H1 (cell line): ENCODE results near the gene SH3BP5. TPM values are rescaled to one million over a fixed set of nuclear protein-coding genes. Genes with fewer than 3 reads are reported as not detected.

Source experiments
- CTCF ChIA-PET: fragments of 300-600 bp; sonication (Branson Sonifier 250); formaldehyde crosslinking; loops from one replicate; lab custom pipeline; 2021; ENCODE audit not compliant: partially characterized antibody; lab: Charles Lee
- POLR2A ChIA-PET: fragments of 300-600 bp; sonication (Branson Sonifier 250); formaldehyde crosslinking; loops from one replicate; lab custom pipeline; 2021; ENCODE audit warnings: inconsistent platforms; ENCODE audit not compliant: partially characterized antibody; lab: Charles Lee
- DNase-seq, 2 experiments: peaks; one replicate each; pipeline versions ENCODE4 v3.0.0 to v3.0.0-alpha.2; 2010 to 2022; ENCODE audit warnings: low spot score in 2 of 2, low read depth in 1 of 2, mixed read lengths in 1 of 2
- FAIRE-seq: peaks from 2 replicates; lab custom pipeline; 2011; peaks lifted over from hg19 to GRCh38; lab: Jason Lieb, UNC
- H2AFZ ChIP-seq: 2 replicates; pipeline ENCODE4 v1.8.1; 2012; ENCODE audit warnings: low read length, inconsistent platforms
- H2AK5ac ChIP-seq: 2 replicates; pipeline ENCODE4 v1.6.1; 2013; ENCODE audit warnings: low read depth, low read length
- H2BK120ac ChIP-seq: replicated peaks from 2 replicates; pipeline ENCODE3; 2013; ENCODE audit warnings: low read depth, low read length, inconsistent platforms
- H2BK12ac ChIP-seq: 2 replicates; pipeline ENCODE4 v1.6.1; 2013; ENCODE audit warnings: low read depth, low read length
- H2BK15ac ChIP-seq: 2 replicates; pipeline ENCODE4 v1.6.1; 2013; ENCODE audit warnings: low read length
- H2BK20ac ChIP-seq: 2 replicates; pipeline ENCODE4 v1.6.1; 2013; ENCODE audit warnings: low read length
- H2BK5ac ChIP-seq: 2 replicates; pipeline ENCODE4 v1.6.1; 2013; ENCODE audit warnings: low read depth, low read length
- H3K14ac ChIP-seq: 2 replicates; pipeline ENCODE4 v1.6.1; 2013; ENCODE audit warnings: inconsistent platforms; ENCODE audit not compliant: insufficient read length
- H3K18ac ChIP-seq: 2 replicates; pipeline ENCODE4 v1.6.1; 2013; ENCODE audit warnings: low read length; ENCODE audit errors: extremely low read depth
- H3K23ac ChIP-seq: 2 replicates; pipeline ENCODE4 v1.6.1; 2013; ENCODE audit warnings: inconsistent platforms; ENCODE audit not compliant: insufficient read length
- H3K23me2 ChIP-seq: 2 replicates; pipeline ENCODE4 v1.6.1; 2013; ENCODE audit warnings: low read depth, low read length
- H3K27ac ChIP-seq: 2 replicates; pipeline ENCODE4 v1.6.1; 2011; ENCODE audit warnings: low read depth, low read length, inconsistent platforms
- H3K27me3 ChIP-seq, 4 experiments: replicated peaks in 1 of 4; 1 replicate in 1 of 4; 2 replicates in 3 of 4; pipeline versions ENCODE4 v1.6.1 to v1.8.1; 2011 to 2013; ENCODE audit warnings: low read length in 3 of 4, mild to moderate bottlenecking in 3 of 4, inconsistent platforms in 2 of 4, mixed read lengths in 2 of 4, moderate library complexity in 1 of 4; ENCODE audit not compliant: control insufficient read depth in 3 of 4, insufficient read depth in 3 of 4; ENCODE audit errors: extremely low read depth in 1 of 4
- H3K36me3 ChIP-seq, 4 experiments: 2 replicates each; pipeline versions ENCODE4 v1.6.1 to v1.8.1; 2011 to 2013; ENCODE audit warnings: mild to moderate bottlenecking in 4 of 4, low read length in 3 of 4, moderate library complexity in 2 of 4, control low read depth in 1 of 4, inconsistent platforms in 1 of 4; ENCODE audit not compliant: insufficient read depth in 4 of 4, control insufficient read depth in 2 of 4
- H3K4ac ChIP-seq: replicated peaks from 2 replicates; pipeline ENCODE3; 2013; ENCODE audit warnings: low read length, low read depth, mixed read lengths, inconsistent platforms; ENCODE audit not compliant: insufficient read length
- H3K4me1 ChIP-seq, 4 experiments: replicated peaks in 1 of 4; 1 replicate in 1 of 4; 2 replicates in 3 of 4; pipeline versions ENCODE4 v1.6.1 to v1.8.1; 2011 to 2013; ENCODE audit warnings: low read length in 3 of 4, inconsistent platforms in 2 of 4, mixed read lengths in 1 of 4; ENCODE audit not compliant: insufficient read depth in 4 of 4, control insufficient read depth in 3 of 4
- H3K4me2 ChIP-seq, 2 experiments: 2 replicates each; pipeline versions ENCODE4 v1.6.1 to v1.8.1; 2011 to 2013; ENCODE audit warnings: low read depth in 2 of 2, low read length in 2 of 2, control low read depth in 1 of 2, inconsistent platforms in 1 of 2, mild to moderate bottlenecking in 1 of 2; ENCODE audit not compliant: insufficient read depth in 1 of 2
- H3K4me3 ChIP-seq, 4 experiments: fragments of 200-600, 300-600 bp in 1 of 4; sonication (generic), shearing (Covaris generic), sonication (Bioruptor Twin) in 1 of 4; 2 replicates each; pipeline versions ENCODE4 v1.5.1 to v1.8.1; 2011 to 2016; ENCODE audit warnings: low read length in 4 of 4, low read depth in 3 of 4, control low read depth in 2 of 4, inconsistent platforms in 2 of 4, mild to moderate bottlenecking in 2 of 4, mixed read lengths in 1 of 4, moderate library complexity in 1 of 4; ENCODE audit not compliant: insufficient read depth in 2 of 4; ENCODE audit errors: extremely low read depth in 1 of 4
- H3K56ac ChIP-seq: replicated peaks from 2 replicates; pipeline ENCODE3; 2013; ENCODE audit warnings: low read depth, mild to moderate bottlenecking, mixed read lengths, low read length, inconsistent platforms; ENCODE audit not compliant: insufficient read length
- H3K79me1 ChIP-seq: 2 replicates; pipeline ENCODE4 v1.6.1; 2013; ENCODE audit warnings: low read depth, low read length, control low read depth
- H3K79me2 ChIP-seq, 2 experiments: 2 replicates each; pipeline versions ENCODE4 v1.6.1 to v1.8.1; 2012 to 2013; ENCODE audit warnings: low read length in 2 of 2, mild to moderate bottlenecking in 2 of 2, inconsistent platforms in 1 of 2; ENCODE audit not compliant: insufficient read depth in 2 of 2, control insufficient read depth in 1 of 2
- H3K9ac ChIP-seq, 4 experiments: replicated peaks in 1 of 4; 1 replicate in 1 of 4; 2 replicates in 3 of 4; pipeline versions ENCODE4 v1.6.1 to v1.8.1; 2011 to 2013; ENCODE audit warnings: low read depth in 3 of 4, low read length in 3 of 4, control low read depth in 2 of 4, mild to moderate bottlenecking in 2 of 4, moderate library complexity in 2 of 4, inconsistent platforms in 1 of 4; ENCODE audit errors: extremely low read depth in 1 of 4
- H3K9me3 ChIP-seq, 2 experiments: 2 replicates each; pipeline versions ENCODE4 v1.6.1 to v1.8.1; 2012 to 2013; ENCODE audit warnings: mild to moderate bottlenecking in 2 of 2, moderate library complexity in 2 of 2, control low read depth in 1 of 2, inconsistent platforms in 1 of 2, low read depth in 1 of 2, low read length in 1 of 2, mixed read lengths in 1 of 2; ENCODE audit not compliant: insufficient read depth in 2 of 2
- H4K20me1 ChIP-seq, 2 experiments: replicated peaks in 1 of 2; 2 replicates each; pipeline versions ENCODE3 to v1.8.1; 2011 to 2013; ENCODE audit warnings: inconsistent platforms in 2 of 2, low read length in 2 of 2, mild to moderate bottlenecking in 1 of 2; ENCODE audit not compliant: insufficient read depth in 2 of 2, control insufficient read depth in 1 of 2
- H4K5ac ChIP-seq: 2 replicates; pipeline ENCODE4 v1.6.1; 2013; ENCODE audit warnings: low read length, low read depth, mixed read lengths, inconsistent platforms; ENCODE audit not compliant: insufficient read length
- H4K8ac ChIP-seq: 2 replicates; pipeline ENCODE4 v1.8.0; 2013; ENCODE audit warnings: mild to moderate bottlenecking, moderate library complexity, low read length, inconsistent platforms; ENCODE audit not compliant: insufficient read depth; ENCODE audit errors: extremely low read depth
- H4K91ac ChIP-seq: replicated peaks from 2 replicates; pipeline ENCODE3; 2013; ENCODE audit warnings: low read length, mixed read lengths, inconsistent platforms; ENCODE audit not compliant: insufficient read length
- CBX5 ChIP-seq: fragments of 300-800, 300-1000 bp; sonication (generic); IDR thresholded peaks from 2 replicates; pipeline ENCODE4 v1.7.1; 2016; ENCODE audit warnings: antibody characterized with exemption, low read length, low read depth
- SIN3A ChIP-seq, 2 experiments: IDR thresholded peaks in 1 of 2; conservative IDR thresholded peaks in 1 of 2; 2 replicates each; pipeline ENCODE4 v1.6.1; 2011 to 2012; ENCODE audit warnings: low read length in 2 of 2, improper control_type of control experiment in 1 of 2, low read depth in 1 of 2, mild to moderate bottlenecking in 1 of 2
- SP1 ChIP-seq: IDR thresholded peaks from 2 replicates; pipeline ENCODE4 v1.6.1; 2011; ENCODE audit warnings: low read depth, low read length
- SUZ12 ChIP-seq: fragments of 200-600 bp; sonication (generic); IDR thresholded peaks from 2 replicates; pipeline ENCODE4 v1.6.1; 2012; ENCODE audit warnings: mild to moderate bottlenecking, inconsistent platforms, low read length, moderate library complexity, mixed read lengths
- WGBS, 2 experiments: shearing (Covaris generic) in 1 of 2; methylation state at CpG; one replicate each; pipeline versions ENCODE4 v1.1.6 to v1.1.7; 2013 to 2015; ENCODE audit warnings: low lambda C conversion rate in 2 of 2, mixed read lengths in 2 of 2, inconsistent platforms in 1 of 2, low coverage in 1 of 2, missing lambda C conversion rate in 1 of 2; ENCODE audit not compliant: insufficient replicate concordance in 2 of 2, insufficient coverage in 1 of 2, insufficient read length in 1 of 2; ENCODE audit errors: extremely low coverage in 1 of 2, missing lambda C conversion rate in 1 of 2; 5-methylcytosine and 5-hydroxymethylcytosine counted together
- polyA plus RNA-seq, 7 experiments: library from polyadenylated mRNA; depleted of rRNA in 3 of 7; stranded (reverse) in 5 of 7; unstranded in 2 of 7; fragments of >200 nt in 5 of 7; fragments of 200-250 nt in 2 of 7; gene quantifications; 1 replicate in 5 of 7; 2 replicates in 1 of 7; 4 replicates in 1 of 7; pipeline versions ENCODE4 v1.2.1 to v1.2.3, GENCODE V29; 2011 to 2013; ENCODE audit warnings: missing spikeins in 2 of 7, mixed read lengths in 2 of 7
- total RNA-seq: library from RNA; stranded (reverse); fragmentation: NEBNext Ultra II Directional; extraction: Animal tissue kit (Norgen Biotek cat#: 25700); gene quantifications from 2 replicates; pipeline ENCODE4 v1.2.1, GENCODE V29; 2021

The SH3BP5 gene
- total and polyA plus RNA-seq, 2 of the 8 experiments (the other 6 are each of a cell fraction or from before 2014, with no cell fraction given), result 7.1 to 9.7 TPM

DNA sequence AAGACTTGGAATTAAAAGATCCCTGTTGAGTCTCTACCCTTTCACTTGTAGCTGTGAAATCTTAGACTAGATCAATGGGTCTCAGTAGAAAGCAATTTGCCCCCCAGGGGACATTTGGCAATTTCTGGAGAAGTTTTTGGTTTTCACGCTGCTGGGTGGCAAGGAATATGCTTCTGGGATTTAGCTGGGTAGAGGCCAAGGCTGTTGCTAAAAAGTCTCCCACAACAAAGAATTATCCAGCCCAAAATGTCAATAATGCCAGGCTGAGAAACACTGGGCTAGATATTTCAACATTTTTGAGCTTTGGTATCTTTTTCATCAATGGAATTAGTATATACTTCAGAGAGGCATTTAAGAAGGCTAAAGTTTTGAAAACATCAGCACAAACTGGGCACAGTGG lies 117.6 kb downstream of the SH3BP5 start:
- no peak overlapping the region for H2BK120ac ChIP-seq
- H3K79me2 ChIP-seq, result no peaks in the 10 kb centered on the region
- H2BK5ac ChIP-seq, result no peak overlapping the region
- H3K4me1 ChIP-seq, result no peaks in the 10 kb centered on the region
- no peak overlapping the region for H4K91ac ChIP-seq
- H4K8ac ChIP-seq, result no peak overlapping the region
- H3K4me2 ChIP-seq, result no peak overlapping the region
- H3K27me3 ChIP-seq, result no peaks in the 10 kb centered on the region
- no peak overlapping the region for H2BK20ac ChIP-seq
- H4K20me1 ChIP-seq, result peaks cover 0 to 2% of the 10 kb centered on the region in 2 experiments
- peaks cover 3 to 32% (median 9%) of the 10 kb centered on the region in 4 experiments for H3K36me3 ChIP-seq
- H3K4me3 ChIP-seq, result no peak overlapping the region
- no peak overlapping the region for H3K18ac ChIP-seq
- CTCF ChIA-PET, result interaction anchor here (0.8 to 2.1 kb wide), 3 partner anchors 9 to 37 kb away, joined by 3 to 7 read pairs (median 4); partner anchors contain the start of gene CAPN7
- H3K56ac ChIP-seq, result no peak overlapping the region
- no peak overlapping the region for H2AK5ac ChIP-seq
- no peak overlapping the region for H3K14ac ChIP-seq
- no peak overlapping the region for H3K27ac ChIP-seq
- H3K79me1 ChIP-seq, result no peaks in the 10 kb centered on the region
- no peak overlapping the region for H2AFZ ChIP-seq
- H3K9ac ChIP-seq, result no peak overlapping the region
- H2BK12ac ChIP-seq, result no peak overlapping the region
- no peak overlapping the region for H3K23ac ChIP-seq
- POLR2A ChIA-PET, result no interaction called here
- 85% methylated on average over 1 of the region's 1 CpG; no CpG with 5 or more reads in 1 of the 2 experiments for WGBS, 2 experiments
- H3K4ac ChIP-seq, result no peak overlapping the region
- DNase-seq, result no peak
- no peaks in the 10 kb centered on the region for H3K23me2 ChIP-seq
- H2BK15ac ChIP-seq, result no peak overlapping the region
- FAIRE-seq, result no peak
- H4K5ac ChIP-seq, result no peak overlapping the region
- no peaks in the 10 kb centered on the region for H3K9me3 ChIP-seq
- TF ChIP-seq CBX5 (no peak), SP1 (no peak), SIN3A (conservative IDR thresholded peaks at IDR 0.05 in 1 of 2, IDR thresholded peaks at IDR 0.05 in 1 of 2; ENCODE audit: low read depth in 1 of 2, low read length in 2 of 2) (no peak), SUZ12 (no peak)
